Loucy (cell line): ENCODE data around the gene TRIM15.

Source experiments
- H2AFZ ChIP-seq: fragments of 200-600 bp; sonication (generic); 2 replicates; pipeline ENCODE4 v1.6.0; 2016; ENCODE audit warnings: antibody characterized with exemption, mild to moderate bottlenecking, low read length, moderate library complexity
- H3F3A ChIP-seq: fragments of 200-600 bp; 2 replicates; pipeline ENCODE4 v1.6.0; 2016; ENCODE audit warnings: antibody characterized with exemption, low read depth, mild to moderate bottlenecking
- H3K27me3 ChIP-seq: fragments of 200-600 bp; sonication (generic); 2 replicates; pipeline ENCODE4 v1.6.1; 2014; ENCODE audit warnings: low read length, mild to moderate bottlenecking; ENCODE audit not compliant: insufficient read depth, poor library complexity, severe bottlenecking
- H3K36me3 ChIP-seq: fragments of 200-600 bp; sonication (generic); 2 replicates; pipeline ENCODE4 v1.6.1; 2016; ENCODE audit warnings: low read length; ENCODE audit not compliant: insufficient read depth
- H3K4me1 ChIP-seq: fragments of 200-600 bp; sonication (generic); 2 replicates; pipeline ENCODE4 v1.5.1; 2014; ENCODE audit warnings: low read length, mild to moderate bottlenecking; ENCODE audit not compliant: insufficient read depth, poor library complexity, severe bottlenecking
- H3K4me2 ChIP-seq: fragments of 200-600 bp; sonication (generic); 2 replicates; pipeline ENCODE4 v1.6.0; 2014; ENCODE audit warnings: antibody characterized with exemption, low read length, low read depth, mild to moderate bottlenecking; ENCODE audit not compliant: poor library complexity, severe bottlenecking
- H3K4me3 ChIP-seq: fragments of 200-600 bp; sonication (generic); 2 replicates; pipeline ENCODE4 v1.5.1; 2014; ENCODE audit warnings: low read length, mild to moderate bottlenecking, mixed read lengths; ENCODE audit not compliant: poor library complexity, severe bottlenecking
- H3K79me2 ChIP-seq: fragments of 200-600 bp; sonication (generic); 2 replicates; pipeline ENCODE4 v1.6.1; 2014; ENCODE audit warnings: low read length; ENCODE audit not compliant: insufficient read depth
- H3K9ac ChIP-seq: fragments of 200-600 bp; sonication (generic); 2 replicates; pipeline ENCODE4 v1.6.0; 2014; ENCODE audit warnings: mild to moderate bottlenecking, low read depth, low read length, moderate library complexity; ENCODE audit not compliant: poor library complexity, severe bottlenecking
- H3K9me2 ChIP-seq: fragments of 200-600 bp; sonication (generic); replicated peaks from 2 replicates; pipeline ENCODE4 v1.6.1; 2016; ENCODE audit warnings: low read depth, low read length, mixed read lengths
- H3K9me3 ChIP-seq: fragments of 200-600 bp; sonication (generic); 2 replicates; pipeline ENCODE4 v1.6.1; 2014; ENCODE audit warnings: mild to moderate bottlenecking, antibody characterized with exemption, low read length, low read depth; ENCODE audit not compliant: insufficient read depth
- H4K20me1 ChIP-seq: fragments of 200-600 bp; sonication (generic); 2 replicates; pipeline ENCODE4 v1.6.0; 2014; ENCODE audit warnings: antibody characterized with exemption, low read length, mild to moderate bottlenecking; ENCODE audit not compliant: insufficient read depth, poor library complexity, severe bottlenecking
- CTCF ChIP-seq: fragments of 200-600 bp; sonication (generic); conservative IDR thresholded peaks from 2 replicates; pipeline ENCODE4 v1.5.1; 2014; ENCODE audit warnings: mild to moderate bottlenecking, antibody characterized with exemption, low read length
- EZH2phosphoT487 ChIP-seq: fragments of 200-600 bp; IDR thresholded peaks from 2 replicates; pipeline ENCODE4 v1.6.1; 2018; ENCODE audit warnings: antibody characterized with exemption, mild to moderate bottlenecking, moderate library complexity, borderline replicate concordance

The TRIM15 gene

GRCh38 chr6:30144811-30145210 lies 18.5 kb upstream of the TRIM15 start:
- Histone ChIP-seq H3K9ac (no peak overlapping the region), H3F3A (no peaks in the 10 kb centered on the region; the same call in 1 of the 2 replicates), H3K9me2 (no peaks in the 10 kb centered on the region), H3K9me3 (no peaks in the 10 kb centered on the region), H2AFZ (0 out of 2 replicates have a peak overlapping the region, but pooled peaks have one; percentile 78), H3K79me2 (no peaks in the 10 kb centered on the region), H3K4me1 (peaks cover 25% of the 10 kb centered on the region), H3K36me3 (no peaks in the 10 kb centered on the region), H4K20me1 (no peaks in the 10 kb centered on the region), H3K4me3 (no peak overlapping the region), H3K4me2 (no peak overlapping the region), H3K27me3 (no peaks in the 10 kb centered on the region)
- TF ChIP-seq CTCF (no peak), EZH2phosphoT487 (no peak)

GRCh38 chr6:30145818-30146217 lies 17.5 kb upstream of the TRIM15 start:
- Histone ChIP-seq H3K79me2 (no peaks in the 10 kb centered on the region), H3K4me1 (peaks cover 34% of the 10 kb centered on the region), H4K20me1 (no peaks in the 10 kb centered on the region), H2AFZ (no peak overlapping the region), H3K9me3 (no peaks in the 10 kb centered on the region), H3F3A (no peaks in the 10 kb centered on the region; the same call in 1 of the 2 replicates), H3K36me3 (no peaks in the 10 kb centered on the region), H3K9me2 (no peaks in the 10 kb centered on the region), H3K4me2 (no peak overlapping the region), H3K9ac (no peak overlapping the region), H3K4me3 (no peak overlapping the region), H3K27me3 (no peaks in the 10 kb centered on the region)
- TF ChIP-seq CTCF (no peak), EZH2phosphoT487 (no peak)

GRCh38 chr6:30147096-30147495 lies 16.2 kb upstream of the TRIM15 start:
- no peak overlapping the region for H3K9ac ChIP-seq
- H3K4me3 ChIP-seq: no peak overlapping the region
- H3K9me3 ChIP-seq: no peaks in the 10 kb centered on the region
- no peaks in the 10 kb centered on the region for H3K79me2 ChIP-seq
- no peaks in the 10 kb centered on the region; the same call in 1 of the 2 replicates for H3F3A ChIP-seq
- H4K20me1 ChIP-seq: no peaks in the 10 kb centered on the region
- H3K9me2 ChIP-seq: no peaks in the 10 kb centered on the region
- H3K4me1 ChIP-seq: peaks cover 40% of the 10 kb centered on the region
- no peak overlapping the region; the same call in 1 of the 2 replicates for H2AFZ ChIP-seq
- H3K4me2 ChIP-seq: no peak overlapping the region
- no peaks in the 10 kb centered on the region for H3K27me3 ChIP-seq
- no peak for TF ChIP-seq CTCF
- TF ChIP-seq EZH2phosphoT487: no peak
- no peaks in the 10 kb centered on the region for H3K36me3 ChIP-seq
